ENCODE data around the gene TMPRSS6.
A peak's percentile ranks its signal among the peaks of the same experiment; 100 is the strongest.

TMPRSS6 gene

GRCh38 chr22:37024339-37025157, 85.0 kb downstream of the TMPRSS6 start:
- DNase-seq: no peak

- no peak for DNase-seq
Observed at GRCh38 chr22:37023743-37024338, 85.7 kb downstream of the TMPRSS6 start.

- no peak for DNase-seq
Observed at GRCh38 chr22:37022483-37023337, 86.8 kb downstream of the TMPRSS6 start.

- DNase-seq: peak in 4 of 6 experiments; percentile 18 to 30 (median 18)
Observed at GRCh38 chr22:37021710-37022482, 87.6 kb downstream of the TMPRSS6 start.

GRCh38 chr22:37021041-37021440, 88.5 kb downstream of the TMPRSS6 start:
- DNase-seq: no peak

GRCh38 chr22:37020192-37020479, 89.4 kb downstream of the TMPRSS6 start:
- no peak for DNase-seq

GRCh38 chr22:37019309-37020191, 90.0 kb downstream of the TMPRSS6 start, which contains the start of the genes MPST and TST:
MPST (plus strand) TSS chr22:37019742; CDS start chr22:37019837, 95 bp downstream.
TST (minus strand) TSS chr22:37019447; CDS start chr22:37018732, 715 bp downstream.
- peak in 1 of 6 experiments; percentile 17 for DNase-seq

GRCh38 chr22:37018815-37019308, 90.7 kb downstream of the TMPRSS6 start:
- no peak for DNase-seq

GRCh38 chr22:37018086-37018814, 91.3 kb downstream of the TMPRSS6 start:
- DNase-seq: no peak

- no peak for DNase-seq
Observed at GRCh38 chr22:37017356-37017755, 92.2 kb downstream of the TMPRSS6 start.

- DNase-seq: no peak
Observed at GRCh38 chr22:37016134-37016910, 93.2 kb downstream of the TMPRSS6 start.

GRCh38 chr22:37015587-37015878, 94.0 kb downstream of the TMPRSS6 start:
- no peak for DNase-seq

Measured in stimulated activated naive CD4-positive, alpha-beta T cell (primary cell).